Hepatocyte (in vitro differentiated cells): ENCODE data around the gene LCP1. TPM values are rescaled to one million over a fixed set of nuclear protein-coding genes. Genes with fewer than 3 reads are reported as not detected.

Source experiments
- DNase-seq: peaks from one replicate; pipeline ENCODE4 v3.0.0-alpha.2; 2016; ENCODE audit warnings: low spot score
- H2AFZ ChIP-seq: fragments of 200-600 bp; sonication (generic); 2 replicates; pipeline ENCODE4 v1.6.0; 2016; ENCODE audit warnings: antibody characterized with exemption, mild to moderate bottlenecking
- H3K27ac ChIP-seq: fragments of 200-600 bp; sonication (generic); 2 replicates; pipeline ENCODE4 v1.5.1; 2016; ENCODE audit warnings: mild to moderate bottlenecking
- H3K27me3 ChIP-seq: fragments of 200-600 bp; sonication (generic); 2 replicates; pipeline ENCODE4 v1.6.1; 2016
- H3K36me3 ChIP-seq: fragments of 200-600 bp; sonication (generic); replicated peaks from 2 replicates; pipeline ENCODE4 v1.5.1; 2016; ENCODE audit warnings: low read depth; ENCODE audit not compliant: insufficient read depth
- H3K4me1 ChIP-seq: fragments of 200-600 bp; sonication (generic); 2 replicates; pipeline ENCODE4 v1.5.1; 2016; ENCODE audit warnings: mild to moderate bottlenecking, moderate library complexity; ENCODE audit not compliant: insufficient read depth
- H3K4me2 ChIP-seq: fragments of 200-600 bp; sonication (generic); 2 replicates; pipeline ENCODE4 v1.6.0; 2016
- H3K4me3 ChIP-seq: fragments of 200-600 bp; sonication (generic); 2 replicates; pipeline ENCODE4 v1.5.1; 2016; ENCODE audit warnings: mild to moderate bottlenecking
- H3K79me2 ChIP-seq: fragments of 200-600 bp; sonication (generic); 2 replicates; pipeline ENCODE4 v1.6.0; 2017; ENCODE audit warnings: mild to moderate bottlenecking
- H3K9me2 ChIP-seq: fragments of 200-600 bp; sonication (generic); replicated peaks from 2 replicates; pipeline ENCODE4 v1.6.0; 2017; ENCODE audit warnings: mild to moderate bottlenecking; ENCODE audit not compliant: insufficient read depth
- H3K9me3 ChIP-seq: fragments of 200-600 bp; sonication (generic); 2 replicates; pipeline ENCODE4 v1.5.1; 2016; ENCODE audit warnings: low read depth, mild to moderate bottlenecking
- H4K20me1 ChIP-seq: fragments of 200-600 bp; sonication (generic); 2 replicates; pipeline ENCODE4 v1.6.0; 2016; ENCODE audit warnings: mild to moderate bottlenecking; ENCODE audit not compliant: insufficient read depth, poor library complexity, severe bottlenecking
- EZH2 ChIP-seq: fragments of 200-600 bp; sonication (generic); IDR thresholded peaks from 2 replicates; pipeline ENCODE4 v1.6.1; 2016; ENCODE audit warnings: antibody characterized with exemption, mild to moderate bottlenecking, borderline replicate concordance
- EZH2phosphoT487 ChIP-seq: fragments of 200-600 bp; sonication (generic); IDR thresholded peaks from one replicate; pipeline ENCODE4 v1.6.1; 2018; ENCODE audit warnings: antibody characterized with exemption, mild to moderate bottlenecking, low read depth, moderate library complexity; ENCODE audit not compliant: unreplicated experiment, severe bottlenecking
- WGBS: methylation state at CpG from one replicate; pipeline ENCODE4 v1.1.6; 2016; ENCODE audit warnings: low lambda C conversion rate; ENCODE audit errors: missing lambda C conversion rate; 5-methylcytosine and 5-hydroxymethylcytosine counted together
- polyA plus RNA-seq: library from polyadenylated mRNA; unstranded; fragments of >200 nt; fragmentation: Nextera tagmentation; extraction: Ambion mirVana; gene quantifications from 2 replicates; pipeline ENCODE4 v1.2.1, GENCODE V29; 2016
- total RNA-seq: library from RNA; depleted of rRNA; stranded (reverse); fragments of >200 nt; gene quantifications from 2 replicates; pipeline ENCODE4 v1.2.3, GENCODE V29; 2014
- TF ChIP-seq, protein P1 (sequence below): fragments of 200-600 bp; sonication (generic); IDR thresholded peaks from 2 replicates; pipeline ENCODE4 v1.5.1; 2016; ENCODE audit warnings: antibody characterized with exemption, mild to moderate bottlenecking; ENCODE audit not compliant: poor library complexity

Gene LCP1
- total and polyA plus RNA-seq, 2 experiments from 2014 or later = 18.9 to 30.6 TPM

DNA sequence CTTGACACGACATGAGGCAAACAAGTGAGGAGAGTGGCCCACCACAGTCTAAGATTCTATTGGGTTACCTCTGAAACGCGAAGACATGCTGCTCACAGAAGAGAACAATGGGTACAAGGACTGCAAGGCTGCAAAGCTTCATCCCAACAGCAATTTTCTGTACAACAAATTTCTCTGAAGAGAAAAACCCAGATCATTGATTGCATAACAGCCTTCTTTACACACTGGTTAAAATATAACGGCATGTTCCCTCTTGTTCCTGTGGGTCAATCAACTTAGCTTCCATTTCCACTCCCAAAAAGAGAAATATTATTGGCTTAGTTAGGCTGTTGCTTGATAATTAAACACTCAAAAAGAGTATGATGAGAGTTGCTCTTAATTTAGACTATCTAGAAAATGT is 77.1 kb downstream of the LCP1 start, which contains the start of gene CPB2:
CPB2 (minus strand) TSS at position 166 of the 400 bp plus-strand sequence; CDS start at position 142, 24 bp downstream.
- Histone ChIP-seq H3K4me3 (no peak within 1 kb of the TSS), H4K20me1 (no peaks in the 10 kb centered on the region), H2AFZ (no peak within 1 kb of the TSS), H3K9me2 (no peaks in the 10 kb centered on the region), H3K79me2 (no peaks in the 10 kb centered on the region), H3K36me3 (no peaks in the 10 kb centered on the region), H3K27me3 (no peaks in the 10 kb centered on the region), H3K27ac (no peak within 1 kb of the TSS), H3K4me2 (no peak within 1 kb of the TSS), H3K4me1 (no peaks in the 10 kb centered on the region), H3K9me3 (no peaks in the 10 kb centered on the region)
- TF ChIP-seq EZH2 = no peak
- TF ChIP-seq, protein P1, sequence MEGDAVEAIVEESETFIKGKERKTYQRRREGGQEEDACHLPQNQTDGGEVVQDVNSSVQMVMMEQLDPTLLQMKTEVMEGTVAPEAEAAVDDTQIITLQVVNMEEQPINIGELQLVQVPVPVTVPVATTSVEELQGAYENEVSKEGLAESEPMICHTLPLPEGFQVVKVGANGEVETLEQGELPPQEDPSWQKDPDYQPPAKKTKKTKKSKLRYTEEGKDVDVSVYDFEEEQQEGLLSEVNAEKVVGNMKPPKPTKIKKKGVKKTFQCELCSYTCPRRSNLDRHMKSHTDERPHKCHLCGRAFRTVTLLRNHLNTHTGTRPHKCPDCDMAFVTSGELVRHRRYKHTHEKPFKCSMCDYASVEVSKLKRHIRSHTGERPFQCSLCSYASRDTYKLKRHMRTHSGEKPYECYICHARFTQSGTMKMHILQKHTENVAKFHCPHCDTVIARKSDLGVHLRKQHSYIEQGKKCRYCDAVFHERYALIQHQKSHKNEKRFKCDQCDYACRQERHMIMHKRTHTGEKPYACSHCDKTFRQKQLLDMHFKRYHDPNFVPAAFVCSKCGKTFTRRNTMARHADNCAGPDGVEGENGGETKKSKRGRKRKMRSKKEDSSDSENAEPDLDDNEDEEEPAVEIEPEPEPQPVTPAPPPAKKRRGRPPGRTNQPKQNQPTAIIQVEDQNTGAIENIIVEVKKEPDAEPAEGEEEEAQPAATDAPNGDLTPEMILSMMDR = no peak
- TF ChIP-seq EZH2phosphoT487 = no peak
- WGBS = 89% methylated on average over 4 of the region's 4 CpGs
- DNase-seq = no peak

DNA sequence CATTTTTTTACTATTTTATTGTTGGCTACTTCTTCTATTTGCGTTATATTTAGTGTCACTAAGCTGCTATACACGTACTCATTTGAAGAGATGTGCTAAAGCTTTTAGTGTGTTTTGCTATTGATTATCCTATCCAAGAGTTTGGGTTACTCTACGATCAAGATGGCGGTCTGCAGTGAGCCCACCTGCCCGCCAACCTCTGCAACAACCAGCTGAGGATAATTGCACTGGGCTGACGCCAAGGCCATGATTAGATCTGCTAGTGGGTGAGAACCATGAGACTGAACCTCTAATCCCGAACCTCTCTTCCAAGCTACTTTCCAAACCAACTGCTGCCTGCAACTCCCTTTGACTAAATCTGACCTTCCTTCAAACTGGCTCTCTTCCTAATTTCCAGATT is 78.9 kb downstream of the LCP1 start:
- Histone ChIP-seq H2AFZ (no peak overlapping the region), H3K36me3 (no peaks in the 10 kb centered on the region), H3K4me2 (peak overlapping the region; percentile 12), H3K9me3 (no peaks in the 10 kb centered on the region), H3K4me3 (no peak overlapping the region), H3K4me1 (no peaks in the 10 kb centered on the region), H3K79me2 (no peaks in the 10 kb centered on the region), H3K9me2 (no peaks in the 10 kb centered on the region), H4K20me1 (no peaks in the 10 kb centered on the region), H3K27me3 (no peaks in the 10 kb centered on the region), H3K27ac (no peak overlapping the region)
- TF ChIP-seq EZH2phosphoT487 (no peak), EZH2 (no peak)
- TF ChIP-seq, protein P1 = no peak
- 92% methylated on average over 7 of the region's 7 CpGs for WGBS
- DNase-seq = no peak

- Histone ChIP-seq H3K9me2 (no peaks in the 10 kb centered on the region), H3K4me2 (no peak overlapping the region), H3K36me3 (no peaks in the 10 kb centered on the region), H2AFZ (no peak overlapping the region), H3K27me3 (no peaks in the 10 kb centered on the region), H3K4me1 (no peaks in the 10 kb centered on the region), H3K79me2 (no peaks in the 10 kb centered on the region), H3K27ac (no peak overlapping the region), H4K20me1 (no peaks in the 10 kb centered on the region), H3K4me3 (no peak overlapping the region), H3K9me3 (no peaks in the 10 kb centered on the region)
- no peak for DNase-seq
- TF ChIP-seq, protein P1 = no peak
- TF ChIP-seq EZH2phosphoT487 (no peak), EZH2 (no peak)
Observed at GRCh38 chr13:46102255-46102605, 79.7 kb downstream of the LCP1 start.
